ENCODE results near the gene SERPINA7. TPM values are rescaled to one million over a fixed set of nuclear protein-coding genes. Genes with fewer than 3 reads are reported as not detected.

Gene SERPINA7, protein sequence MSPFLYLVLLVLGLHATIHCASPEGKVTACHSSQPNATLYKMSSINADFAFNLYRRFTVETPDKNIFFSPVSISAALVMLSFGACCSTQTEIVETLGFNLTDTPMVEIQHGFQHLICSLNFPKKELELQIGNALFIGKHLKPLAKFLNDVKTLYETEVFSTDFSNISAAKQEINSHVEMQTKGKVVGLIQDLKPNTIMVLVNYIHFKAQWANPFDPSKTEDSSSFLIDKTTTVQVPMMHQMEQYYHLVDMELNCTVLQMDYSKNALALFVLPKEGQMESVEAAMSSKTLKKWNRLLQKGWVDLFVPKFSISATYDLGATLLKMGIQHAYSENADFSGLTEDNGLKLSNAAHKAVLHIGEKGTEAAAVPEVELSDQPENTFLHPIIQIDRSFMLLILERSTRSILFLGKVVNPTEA
- not detected for total RNA-seq

DNA sequence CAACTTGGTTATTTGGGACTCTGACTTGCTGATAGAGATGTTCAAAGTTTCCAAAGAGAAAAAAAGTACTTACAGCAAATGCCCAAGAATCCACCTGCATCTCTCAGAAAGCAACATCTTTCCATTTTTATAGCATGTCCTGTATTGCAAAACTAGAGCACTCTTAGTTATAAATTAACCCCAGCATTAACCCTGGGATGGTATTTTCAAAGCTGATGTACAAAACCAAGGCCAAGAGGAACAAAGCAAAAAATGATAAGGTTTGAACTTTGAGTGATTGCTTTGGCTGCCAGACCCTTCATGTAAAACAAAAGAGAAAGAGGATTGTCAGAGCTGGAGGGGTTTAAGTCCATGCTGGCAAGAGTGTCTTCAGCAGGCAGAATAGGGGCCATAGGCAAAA, at the start of gene SERPINA7:
SERPINA7 (minus strand) TSS at position 103 of the 400 bp plus-strand sequence. CDS start 1,669 bp downstream, outside the sequence.
- DNase-seq: no peak
- ATAC-seq (ENCODE audit: low read depth): no peak
- Mint-ChIP-seq H3K27ac (no peak within 1 kb of the TSS), H3K4me3 (no peak within 1 kb of the TSS), H3K36me3 (no peaks in the 10 kb centered on the region), H3K27me3 (no peaks in the 10 kb centered on the region), H3K4me1 (no peaks in the 10 kb centered on the region), H3K9me3 (no peaks in the 10 kb centered on the region)
- POLR2A ChIA-PET: no interaction called here

DNA sequence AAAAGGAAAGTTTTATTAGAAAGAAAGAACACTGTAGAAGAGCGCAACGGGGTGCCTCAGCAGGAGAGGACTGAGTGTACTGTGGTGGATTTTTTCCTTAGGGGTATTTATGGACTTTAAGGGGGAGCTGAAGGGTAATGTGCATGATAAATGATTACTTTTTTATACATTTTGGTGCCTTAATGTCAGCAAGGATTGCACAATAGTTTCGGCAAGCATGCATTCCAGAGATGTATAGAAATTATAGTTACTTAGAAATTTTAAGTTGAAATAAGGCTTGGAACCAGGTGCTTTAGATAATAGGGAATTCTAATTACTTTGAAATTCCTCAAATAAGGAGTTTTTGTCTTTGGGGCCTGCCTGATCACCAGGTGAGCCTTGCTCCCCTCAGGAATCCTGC, 30.5 kb upstream of the SERPINA7 start:
- no peaks in the 10 kb centered on the region for H3K4me1 Mint-ChIP-seq
- no peaks in the 10 kb centered on the region for H3K27me3 Mint-ChIP-seq
- H3K27ac Mint-ChIP-seq: no peak overlapping the region
- POLR2A ChIA-PET: no interaction called here
- H3K4me3 Mint-ChIP-seq: no peak overlapping the region
- ATAC-seq (ENCODE audit: low read depth) (no peak), DNase-seq (no peak)
- H3K9me3 Mint-ChIP-seq: no peaks in the 10 kb centered on the region
- no peaks in the 10 kb centered on the region for H3K36me3 Mint-ChIP-seq

DNA sequence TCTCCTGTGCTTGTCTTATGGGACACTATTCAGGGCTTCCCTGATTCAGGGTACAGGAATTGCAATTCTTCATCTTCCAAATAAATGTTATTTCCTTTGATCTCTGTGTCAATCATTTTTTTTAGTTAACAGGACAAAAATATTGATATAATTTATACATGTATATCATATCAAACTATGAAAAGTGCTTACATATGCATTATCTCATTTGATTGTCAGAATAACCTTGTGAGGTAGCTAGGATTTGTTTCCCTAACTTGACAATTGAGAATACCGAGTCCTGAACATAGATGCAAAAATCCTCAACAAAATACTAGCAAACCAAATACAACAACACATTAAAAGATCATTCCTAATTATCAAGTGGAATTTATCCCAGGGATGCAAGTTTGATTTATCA, 11.5 kb upstream of the SERPINA7 start:
- POLR2A ChIA-PET: no interaction called here
- no peaks in the 10 kb centered on the region for H3K9me3 Mint-ChIP-seq
- H3K36me3 Mint-ChIP-seq: no peaks in the 10 kb centered on the region
- H3K27ac Mint-ChIP-seq: no peak overlapping the region
- no peak for DNase-seq
- ATAC-seq (ENCODE audit: low read depth): no peak
- H3K4me3 Mint-ChIP-seq: no peak overlapping the region
- H3K27me3 Mint-ChIP-seq: no peaks in the 10 kb centered on the region
- no peaks in the 10 kb centered on the region for H3K4me1 Mint-ChIP-seq

DNA sequence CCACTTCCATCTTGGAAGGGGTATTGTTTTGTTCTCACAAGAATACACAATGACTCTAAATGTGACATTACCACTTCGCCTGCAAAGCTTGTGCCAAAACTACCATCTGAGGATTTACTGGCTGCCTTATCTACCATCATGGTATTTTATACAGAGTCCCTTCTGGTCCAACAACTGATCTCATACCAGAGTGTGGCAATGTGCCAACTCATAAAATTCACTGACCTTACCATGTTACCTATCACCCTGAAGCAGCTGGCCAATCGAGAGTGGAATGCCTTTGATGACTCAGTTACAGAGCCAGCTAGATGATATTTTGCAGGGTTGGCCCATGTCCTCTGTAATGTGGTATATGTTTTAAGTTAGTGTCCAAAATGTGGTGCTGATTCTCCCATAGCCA, 3.8 kb upstream of the SERPINA7 start:
- no peaks in the 10 kb centered on the region for H3K36me3 Mint-ChIP-seq
- no peak overlapping the region for H3K4me3 Mint-ChIP-seq
- H3K4me1 Mint-ChIP-seq: no peaks in the 10 kb centered on the region
- H3K27me3 Mint-ChIP-seq: no peaks in the 10 kb centered on the region
- no peaks in the 10 kb centered on the region for H3K9me3 Mint-ChIP-seq
- POLR2A ChIA-PET: no interaction called here
- DNase-seq (no peak), ATAC-seq (ENCODE audit: low read depth) (no peak)
- no peak overlapping the region for H3K27ac Mint-ChIP-seq

DNA sequence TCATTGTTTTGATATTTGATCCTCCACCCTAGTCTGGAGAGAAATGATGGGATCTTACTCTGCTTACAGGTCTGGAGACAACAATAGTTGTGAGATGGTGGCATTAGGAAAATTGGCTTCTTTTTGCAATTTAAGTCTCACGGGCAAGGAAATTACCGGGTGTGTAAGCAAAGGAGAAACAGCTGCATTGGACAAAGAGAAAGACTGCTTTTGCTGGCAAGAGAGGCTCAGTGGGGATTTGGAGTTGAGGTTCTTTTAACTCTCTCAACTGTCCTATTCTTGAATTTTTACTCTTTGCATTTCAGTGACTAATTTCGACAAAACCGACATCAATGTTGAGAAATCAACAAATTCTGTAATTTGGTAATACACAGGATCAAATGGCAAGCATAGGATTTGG, 2.3 kb upstream of the SERPINA7 start:
- no peak overlapping the region for H3K4me3 Mint-ChIP-seq
- H3K4me1 Mint-ChIP-seq: no peaks in the 10 kb centered on the region
- DNase-seq (no peak), ATAC-seq (ENCODE audit: low read depth) (no peak)
- POLR2A ChIA-PET: no interaction called here
- no peaks in the 10 kb centered on the region for H3K27me3 Mint-ChIP-seq
- no peaks in the 10 kb centered on the region for H3K36me3 Mint-ChIP-seq
- no peaks in the 10 kb centered on the region for H3K9me3 Mint-ChIP-seq
- no peak overlapping the region for H3K27ac Mint-ChIP-seq

DNA sequence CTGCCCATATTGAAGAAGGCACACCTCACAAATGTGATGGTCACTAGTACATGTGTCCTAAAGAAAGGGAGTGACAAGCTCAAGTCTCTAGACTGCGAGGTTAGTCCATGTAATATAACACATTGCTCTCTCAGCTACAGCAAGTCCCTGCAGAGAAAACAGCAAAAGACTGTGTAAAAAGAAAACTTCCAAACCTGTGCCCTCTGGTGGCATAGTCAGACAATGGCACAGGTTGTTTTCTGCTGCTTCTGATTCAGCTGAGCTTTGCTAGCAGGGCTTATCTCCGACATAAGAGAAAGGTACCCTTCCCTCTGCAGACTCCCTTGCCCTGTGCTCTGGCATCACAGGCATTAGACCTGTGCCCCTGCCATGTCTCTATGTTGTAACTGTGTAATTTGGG, 1.4 kb upstream of the SERPINA7 start:
- no peak for DNase-seq
- H3K27ac Mint-ChIP-seq: no peak overlapping the region
- no peak overlapping the region for H3K4me3 Mint-ChIP-seq
- POLR2A ChIA-PET: no interaction called here
- H3K36me3 Mint-ChIP-seq: no peaks in the 10 kb centered on the region
- no peak for ATAC-seq (ENCODE audit: low read depth)
- H3K9me3 Mint-ChIP-seq: no peaks in the 10 kb centered on the region
- H3K27me3 Mint-ChIP-seq: no peaks in the 10 kb centered on the region
- no peaks in the 10 kb centered on the region for H3K4me1 Mint-ChIP-seq

DNA sequence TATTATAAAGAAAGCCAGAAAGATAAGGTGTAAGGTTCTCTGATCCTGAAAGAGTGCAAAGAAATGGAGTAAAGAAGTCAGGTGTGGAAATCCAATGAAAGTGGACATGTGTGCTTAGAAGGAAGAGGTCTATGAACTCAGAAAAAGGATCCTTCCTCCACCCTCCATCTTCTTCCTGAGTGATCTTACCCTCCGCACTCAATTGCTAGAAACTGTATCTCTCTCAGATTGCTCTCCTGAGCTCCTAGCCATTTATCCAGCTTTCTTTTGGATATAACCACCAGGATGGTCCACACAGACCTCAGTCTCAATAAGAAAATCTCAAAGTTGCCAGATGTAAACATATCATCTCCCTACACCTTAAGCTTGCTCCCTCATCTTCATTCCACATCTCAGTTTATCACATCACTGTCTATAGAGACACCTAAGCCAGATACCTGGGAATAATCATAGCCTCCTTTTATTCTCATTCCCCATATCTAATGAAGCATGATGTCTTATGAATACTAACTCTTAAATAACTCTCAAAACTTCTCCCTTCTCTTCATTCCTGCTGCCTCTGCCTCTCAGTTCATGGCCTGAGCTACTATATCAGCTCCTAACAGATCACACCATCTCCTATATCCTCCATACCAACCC, 573 bp downstream of the SERPINA7 start:
- no peak for DNase-seq
- POLR2A ChIA-PET: no interaction called here
- Mint-ChIP-seq H3K27ac (no peak overlapping the region), H3K27me3 (no peaks in the 10 kb centered on the region), H3K4me3 (no peak overlapping the region), H3K4me1 (no peaks in the 10 kb centered on the region), H3K36me3 (no peaks in the 10 kb centered on the region), H3K9me3 (no peaks in the 10 kb centered on the region)
- no peak for ATAC-seq (ENCODE audit: low read depth)

DNA sequence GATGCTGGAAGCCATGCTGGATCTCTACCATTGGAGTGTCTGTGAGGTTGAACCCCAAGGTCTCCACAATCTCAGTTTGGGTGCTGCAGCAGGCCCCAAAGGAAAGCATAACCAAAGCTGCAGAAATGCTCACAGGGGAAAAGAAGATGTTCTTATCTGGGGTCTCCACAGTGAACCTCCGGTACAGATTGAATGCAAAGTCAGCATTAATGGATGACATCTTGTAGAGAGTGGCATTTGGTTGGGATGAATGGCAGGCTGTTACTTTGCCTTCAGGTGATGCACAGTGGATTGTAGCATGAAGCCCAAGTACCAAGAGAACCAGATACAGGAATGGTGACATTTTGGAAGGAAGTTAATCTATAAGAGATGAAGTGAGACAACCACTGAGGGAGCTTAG, 1.8 kb downstream of the SERPINA7 start:
- Mint-ChIP-seq H3K36me3 (no peaks in the 10 kb centered on the region), H3K27ac (no peak overlapping the region), H3K9me3 (no peaks in the 10 kb centered on the region), H3K4me3 (no peak overlapping the region), H3K27me3 (no peaks in the 10 kb centered on the region), H3K4me1 (no peaks in the 10 kb centered on the region)
- no peak for DNase-seq
- no peak for ATAC-seq (ENCODE audit: low read depth)
- POLR2A ChIA-PET: no interaction called here

DNA sequence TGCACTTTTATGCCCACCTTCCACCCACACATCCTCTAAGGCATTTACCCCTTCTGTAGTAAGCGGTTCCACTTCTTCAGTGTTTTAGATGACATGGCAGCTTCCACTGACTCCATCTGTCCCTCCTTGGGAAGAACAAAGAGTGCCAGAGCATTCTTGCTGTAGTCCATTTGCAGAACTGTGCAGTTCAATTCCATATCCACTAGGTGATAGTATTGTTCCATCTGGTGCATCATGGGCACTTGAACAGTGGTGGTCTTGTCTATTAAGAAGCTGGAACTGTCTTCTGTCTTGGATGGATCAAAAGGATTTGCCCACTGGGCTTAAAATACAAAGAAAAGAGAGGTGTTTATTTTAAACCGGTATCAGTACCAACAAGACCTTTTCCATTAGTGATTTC, 3.5 kb downstream of the SERPINA7 start:
- Mint-ChIP-seq H3K9me3 (no peaks in the 10 kb centered on the region), H3K36me3 (no peaks in the 10 kb centered on the region), H3K4me3 (no peak overlapping the region), H3K27ac (no peak overlapping the region), H3K4me1 (no peaks in the 10 kb centered on the region), H3K27me3 (no peaks in the 10 kb centered on the region)
- ATAC-seq (ENCODE audit: low read depth): no peak
- no peak for DNase-seq
- POLR2A ChIA-PET: no interaction called here

DNA sequence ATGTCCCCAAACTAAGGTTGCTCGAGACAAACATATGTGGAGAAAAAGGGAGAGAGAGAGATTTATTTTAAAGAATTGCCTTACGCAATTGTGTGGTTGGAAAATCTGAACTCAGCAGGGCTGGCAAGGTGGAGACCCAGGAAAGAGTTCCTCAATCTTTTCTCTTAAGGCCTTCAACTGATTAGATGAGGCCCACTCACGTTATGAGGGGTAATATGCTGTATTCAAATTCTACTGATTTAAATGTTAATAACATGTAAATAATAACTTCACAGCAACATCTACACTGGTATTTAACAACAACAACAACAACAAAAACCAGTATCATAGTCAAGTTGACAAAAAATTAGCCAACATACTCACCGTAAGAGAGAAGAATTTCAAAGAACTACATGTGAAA, 14.6 kb downstream of the SERPINA7 start:
- no peak overlapping the region for H3K4me3 Mint-ChIP-seq
- ATAC-seq (ENCODE audit: low read depth) (no peak), DNase-seq (no peak)
- H3K27ac Mint-ChIP-seq: no peak overlapping the region
- no peaks in the 10 kb centered on the region for H3K27me3 Mint-ChIP-seq
- H3K36me3 Mint-ChIP-seq: no peaks in the 10 kb centered on the region
- H3K4me1 Mint-ChIP-seq: no peaks in the 10 kb centered on the region
- H3K9me3 Mint-ChIP-seq: no peaks in the 10 kb centered on the region
- POLR2A ChIA-PET: no interaction called here

DNA sequence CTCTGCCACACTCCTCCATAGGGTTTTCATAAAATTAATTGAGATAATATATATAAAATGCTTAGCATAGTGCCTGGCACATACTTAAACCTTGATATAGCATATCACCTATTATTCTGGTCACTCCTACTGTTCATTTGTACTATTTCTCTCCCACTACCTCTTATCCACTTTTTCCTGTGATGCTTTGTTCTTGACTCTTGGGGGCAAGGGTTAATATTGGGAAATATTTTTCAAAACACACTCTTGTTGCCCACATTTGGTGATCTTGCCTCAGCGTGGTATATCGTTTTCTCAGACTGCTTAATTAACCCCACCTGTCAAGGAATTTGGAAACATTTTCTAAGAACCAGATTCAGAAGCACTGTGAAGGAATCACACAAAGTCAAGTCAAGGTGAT, 16.3 kb downstream of the SERPINA7 start:
- Mint-ChIP-seq H3K4me1 (no peaks in the 10 kb centered on the region), H3K27ac (no peak overlapping the region), H3K36me3 (no peaks in the 10 kb centered on the region)

DNA sequence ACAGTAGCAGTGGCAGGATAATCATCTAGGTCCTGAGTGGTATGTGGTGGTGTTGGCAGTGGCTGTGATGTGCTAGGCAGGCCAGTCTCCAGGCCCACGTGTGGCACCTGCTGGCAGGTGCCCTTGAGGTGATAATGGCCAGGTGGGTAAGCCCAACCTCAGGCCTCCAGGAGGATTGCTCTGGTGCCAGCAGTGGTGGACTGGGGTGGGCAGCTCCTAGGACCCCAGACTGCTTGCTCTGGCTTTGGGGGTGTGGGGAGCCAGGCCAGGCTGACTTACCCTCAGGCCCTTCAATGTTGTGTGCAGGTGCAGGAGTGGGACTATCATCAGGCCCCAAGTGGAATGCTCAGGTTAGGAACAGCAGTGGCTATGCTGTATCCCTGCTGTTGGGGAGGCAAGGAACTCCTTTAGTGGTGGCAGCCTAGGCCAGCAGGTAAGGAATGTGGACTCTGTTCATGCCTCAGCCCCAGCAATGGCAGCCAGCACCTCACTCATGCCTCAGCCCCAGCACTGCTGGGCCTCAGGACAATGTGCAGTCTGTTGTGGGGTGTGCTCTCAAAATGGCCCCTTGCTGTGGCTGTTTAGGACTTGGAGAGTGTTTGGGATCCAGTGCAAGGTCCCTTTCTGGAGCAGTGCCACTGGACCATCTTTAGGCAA, 24.3 kb downstream of the SERPINA7 start:
- no peaks in the 10 kb centered on the region for H3K4me1 Mint-ChIP-seq
- no peaks in the 10 kb centered on the region for H3K27me3 Mint-ChIP-seq
- ATAC-seq (ENCODE audit: low read depth) (no peak), DNase-seq (no peak)
- H3K36me3 Mint-ChIP-seq: no peaks in the 10 kb centered on the region
- H3K9me3 Mint-ChIP-seq: no peaks in the 10 kb centered on the region
- POLR2A ChIA-PET: no interaction called here
- no peak overlapping the region for H3K27ac Mint-ChIP-seq
- no peak overlapping the region for H3K4me3 Mint-ChIP-seq

More for the DNA sequence above, 16.3 kb downstream of the SERPINA7 start:
- POLR2A ChIA-PET: no interaction called here
- no peaks in the 10 kb centered on the region for H3K9me3 Mint-ChIP-seq
- no peaks in the 10 kb centered on the region for H3K27me3 Mint-ChIP-seq
- no peak overlapping the region for H3K4me3 Mint-ChIP-seq
- DNase-seq (no peak), ATAC-seq (ENCODE audit: low read depth) (no peak)

DNA sequence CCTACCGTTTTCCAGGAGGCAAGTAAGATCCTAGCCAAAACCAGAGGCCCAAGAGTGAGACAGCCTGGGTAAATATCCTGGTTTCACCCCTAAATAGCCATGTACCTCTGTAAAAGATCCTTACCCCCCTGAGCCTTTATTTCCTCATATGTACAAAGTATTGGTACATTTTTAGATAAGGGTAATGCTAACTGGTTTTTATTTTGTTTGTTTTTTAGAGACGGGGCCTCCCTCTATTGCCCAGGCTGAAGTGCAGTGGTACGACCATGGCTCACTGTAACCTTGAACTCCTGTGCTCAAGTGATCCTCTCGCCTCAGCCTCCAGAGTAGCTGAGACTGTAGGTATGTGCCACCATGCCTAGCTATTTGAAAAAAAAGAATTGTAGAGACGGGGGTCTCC, 29.4 kb downstream of the SERPINA7 start:
- no peak overlapping the region for H3K4me3 Mint-ChIP-seq
- DNase-seq (no peak), ATAC-seq (ENCODE audit: low read depth) (no peak)
- no peaks in the 10 kb centered on the region for H3K36me3 Mint-ChIP-seq
- H3K27me3 Mint-ChIP-seq: no peaks in the 10 kb centered on the region
- POLR2A ChIA-PET: no interaction called here
- no peaks in the 10 kb centered on the region for H3K4me1 Mint-ChIP-seq
- H3K27ac Mint-ChIP-seq: no peak overlapping the region
- no peaks in the 10 kb centered on the region for H3K9me3 Mint-ChIP-seq

DNA sequence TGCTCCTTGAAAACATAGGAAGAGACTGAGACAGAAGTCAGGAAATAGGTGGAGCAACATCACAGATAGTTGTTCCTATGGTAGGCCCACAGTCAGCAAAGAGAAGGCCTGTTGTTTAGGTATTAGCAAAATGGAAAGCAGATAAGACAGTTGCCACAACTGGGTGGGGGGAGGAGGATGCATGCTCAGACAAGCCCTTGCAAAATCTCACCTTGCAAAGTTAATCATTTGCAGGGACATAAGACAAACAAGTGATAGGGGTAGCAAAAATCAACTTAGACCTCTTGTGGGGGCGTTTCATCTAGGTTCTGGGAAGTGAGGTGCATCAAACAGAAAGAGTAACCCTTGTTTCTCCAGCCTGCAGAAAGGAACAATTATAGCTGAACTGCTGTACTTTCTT, 30.7 kb downstream of the SERPINA7 start:
- H3K27me3 Mint-ChIP-seq: no peaks in the 10 kb centered on the region
- H3K4me3 Mint-ChIP-seq: no peak overlapping the region
- POLR2A ChIA-PET: no interaction called here
- H3K36me3 Mint-ChIP-seq: no peaks in the 10 kb centered on the region
- ATAC-seq (ENCODE audit: low read depth) (no peak), DNase-seq (no peak)
- no peak overlapping the region for H3K27ac Mint-ChIP-seq
- H3K4me1 Mint-ChIP-seq: no peaks in the 10 kb centered on the region
- H3K9me3 Mint-ChIP-seq: no peaks in the 10 kb centered on the region
